HAP-1 (cell line): ENCODE results near the gene MRFAP1L1.

ENCODE experiments used
- DNase-seq, 2 experiments: peaks; one replicate each; pipeline ENCODE4 v3.0.0-alpha.2; 2016 to 2020; ENCODE audit warnings: low spot score in 2 of 2
- H3K27me3 ChIP-seq: fragments of 250-450 bp; sonication (Bioruptor Pico); 2 replicates; pipeline ENCODE4 v1.5.1; 2020; ENCODE audit warnings: low read depth, mild to moderate bottlenecking, moderate library complexity
- H3K36me3 ChIP-seq: fragments of 250-450 bp; sonication (Bioruptor Pico); replicated peaks from 2 replicates; pipeline ENCODE4 v1.5.1; 2020; ENCODE audit warnings: mild to moderate bottlenecking
- H3K4me1 ChIP-seq: fragments of 250-450 bp; sonication (Bioruptor Pico); 2 replicates; pipeline ENCODE4 v1.5.1; 2020; ENCODE audit warnings: mild to moderate bottlenecking
- H3K4me3 ChIP-seq: fragments of 250-450 bp; sonication (Bioruptor Pico); 2 replicates; pipeline ENCODE4 v1.5.1; 2020; ENCODE audit warnings: mild to moderate bottlenecking, moderate library complexity
- H3K9me3 ChIP-seq: fragments of 250-450 bp; sonication (Bioruptor Pico); 2 replicates; pipeline ENCODE4 v1.5.1; 2020; ENCODE audit warnings: mild to moderate bottlenecking, moderate library complexity
- in situ Hi-C: fragments of 300-500 bp; cut with MboI; formaldehyde crosslinking; loops from 3 replicates; pipeline ENCODE4 v1.14.3; 2020; ENCODE audit warnings: low sequenced_read_pairs, inconsistent platforms, mixed read lengths

The MRFAP1L1 gene

DNA sequence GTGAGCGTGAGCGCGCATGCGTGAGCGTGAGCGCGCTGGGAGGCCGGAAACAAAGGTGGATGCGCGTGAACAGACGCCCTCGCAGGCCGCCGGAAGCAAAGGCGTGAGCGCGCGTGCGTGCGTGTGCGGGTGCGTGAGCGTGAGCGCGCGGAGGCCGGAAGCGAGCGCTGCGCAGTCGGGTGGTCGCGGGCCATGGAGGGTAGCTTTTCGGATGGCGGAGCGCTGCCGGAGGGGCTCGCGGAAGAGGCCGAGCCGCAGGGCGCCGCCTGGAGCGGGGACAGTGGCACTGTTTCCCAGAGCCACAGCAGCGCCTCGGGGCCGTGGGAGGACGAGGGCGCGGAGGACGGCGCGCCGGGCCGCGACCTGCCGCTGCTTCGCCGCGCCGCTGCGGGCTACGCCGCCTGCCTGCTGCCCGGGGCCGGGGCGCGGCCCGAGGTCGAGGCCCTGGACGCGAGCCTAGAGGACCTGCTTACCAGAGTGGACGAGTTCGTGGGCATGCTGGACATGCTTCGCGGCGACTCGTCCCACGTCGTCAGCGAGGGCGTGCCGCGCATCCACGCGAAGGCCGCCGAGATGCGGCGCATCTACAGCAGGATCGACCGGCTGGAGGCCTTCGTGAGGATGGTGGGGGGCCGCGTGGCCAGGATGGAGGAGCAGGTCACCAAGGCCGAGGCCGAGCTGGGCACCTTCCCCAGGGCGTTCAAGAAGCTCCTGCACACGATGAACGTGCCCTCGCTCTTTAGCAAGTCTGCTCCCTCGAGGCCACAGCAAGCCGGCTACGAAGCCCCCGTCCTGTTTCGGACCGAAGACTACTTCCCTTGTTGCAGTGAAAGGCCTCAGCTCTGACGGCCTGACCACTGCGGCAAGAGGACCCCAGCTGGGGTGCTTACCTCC is 6.6 kb upstream of the MRFAP1L1 start, which contains the start of gene BLOC1S4:
TSS of gene BLOC1S4 (plus strand) at position 157 of the 894 bp plus-strand sequence. CDS start at position 193, 36 bp downstream.
- peak; percentile 88 to 89 for DNase-seq
- no peaks in the 10 kb centered on the region for H3K27me3 ChIP-seq
- no peaks in the 10 kb centered on the region for H3K36me3 ChIP-seq
- H3K4me1 ChIP-seq = peaks cover 5% of the 10 kb centered on the region
- in situ Hi-C loops = no loop called here
- H3K9me3 ChIP-seq = no peaks in the 10 kb centered on the region
- H3K4me3 ChIP-seq = peak within 1 kb of the TSS; percentile 63

DNA sequence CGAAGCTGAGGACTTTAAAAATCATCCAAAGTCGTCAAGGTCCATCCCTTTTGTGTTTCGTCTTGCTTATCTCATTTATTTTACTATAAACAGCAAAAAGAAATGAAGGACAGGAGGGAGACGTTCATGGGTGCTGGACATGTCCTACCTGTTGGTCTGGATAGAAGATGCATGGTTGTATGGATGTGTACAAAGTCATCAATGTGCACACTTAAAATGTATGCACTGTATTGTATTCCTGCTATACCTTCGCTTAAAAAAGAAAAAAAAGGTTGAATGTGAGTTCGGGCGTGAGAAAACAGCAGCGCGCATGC is 6.0 kb upstream of the MRFAP1L1 start:
- H3K4me1 ChIP-seq = peaks cover 5% of the 10 kb centered on the region
- no peak for DNase-seq
- peak overlapping the region; percentile 63 for H3K4me3 ChIP-seq
- no peaks in the 10 kb centered on the region for H3K9me3 ChIP-seq
- H3K36me3 ChIP-seq = no peaks in the 10 kb centered on the region
- in situ Hi-C loops = no loop called here
- no peaks in the 10 kb centered on the region for H3K27me3 ChIP-seq

DNA sequence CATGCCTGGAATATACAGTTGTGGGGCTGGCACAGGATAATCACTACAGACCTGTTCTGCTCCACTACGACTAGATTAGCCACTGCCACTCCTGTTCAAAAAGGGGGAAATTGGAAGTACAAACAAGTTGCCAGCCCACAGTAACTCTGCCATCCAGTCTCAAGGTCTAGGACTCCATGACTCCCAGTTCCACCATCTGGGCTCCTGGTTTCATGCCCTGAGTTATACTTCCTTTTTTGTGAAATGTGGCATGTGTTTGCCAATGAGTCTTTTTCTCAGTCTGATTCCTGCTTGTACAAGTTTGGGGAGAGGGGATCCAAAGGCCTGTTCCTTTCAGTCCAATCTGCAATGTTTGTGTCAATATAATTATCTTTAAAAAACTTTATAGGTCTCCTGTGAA is 5.3 kb upstream of the MRFAP1L1 start:
- Histone ChIP-seq H3K4me3 (no peak overlapping the region), H3K27me3 (no peaks in the 10 kb centered on the region), H3K9me3 (0 out of 2 replicates have a peak, but pooled peaks cover 5% of the 10 kb centered on the region), H3K4me1 (peaks cover 5% of the 10 kb centered on the region), H3K36me3 (no peaks in the 10 kb centered on the region)
- DNase-seq = no peak
- in situ Hi-C loops = no loop called here

DNA sequence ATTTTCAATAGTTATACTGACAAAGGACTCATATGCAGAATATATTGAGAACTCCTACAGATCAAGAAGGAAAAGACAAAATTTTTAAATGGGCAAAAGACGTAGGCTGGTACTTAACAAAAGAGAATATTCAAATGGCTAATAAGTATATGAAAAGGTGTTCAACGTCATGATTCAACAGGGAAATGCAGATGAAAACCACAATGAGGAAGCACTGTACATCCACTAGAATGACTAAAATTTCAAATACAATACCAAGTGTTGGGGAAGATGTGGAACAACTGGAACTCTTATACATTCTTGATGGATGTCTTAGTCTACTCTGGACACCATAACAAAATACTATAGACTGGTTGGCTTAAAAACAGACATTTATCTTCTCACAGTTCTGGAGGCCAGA is 1.3 kb upstream of the MRFAP1L1 start:
- H3K4me1 ChIP-seq = peaks cover 7% of the 10 kb centered on the region
- peaks cover 8% of the 10 kb centered on the region for H3K36me3 ChIP-seq
- in situ Hi-C loops = no loop called here
- H3K4me3 ChIP-seq = no peak overlapping the region
- DNase-seq = no peak
- H3K27me3 ChIP-seq = no peaks in the 10 kb centered on the region
- 0 out of 2 replicates have a peak, but pooled peaks cover 8% of the 10 kb centered on the region for H3K9me3 ChIP-seq

DNA sequence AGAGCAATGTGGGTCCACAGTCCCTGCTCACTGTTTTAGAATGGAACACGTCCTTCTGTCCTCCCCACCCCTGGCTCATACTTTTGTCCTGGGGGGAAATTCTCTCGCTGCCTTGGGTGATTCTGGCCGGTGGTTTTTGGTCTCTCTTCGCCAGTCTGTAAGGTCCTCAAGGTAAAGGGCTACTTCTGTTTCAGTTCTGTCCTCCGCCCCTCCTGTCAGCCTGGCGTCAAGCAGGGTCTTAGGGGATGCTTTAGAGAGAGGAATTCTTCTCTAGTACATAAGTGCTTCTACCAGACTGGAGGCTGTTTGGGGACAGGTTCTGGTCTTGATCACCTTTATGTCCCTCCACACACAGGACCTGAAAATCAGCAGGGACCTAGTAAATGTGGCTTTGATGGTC is 617 bp upstream of the MRFAP1L1 start:
- Histone ChIP-seq H3K27me3 (no peaks in the 10 kb centered on the region), H3K9me3 (0 out of 2 replicates have a peak, but pooled peaks cover 8% of the 10 kb centered on the region), H3K36me3 (peaks cover 8% of the 10 kb centered on the region), H3K4me3 (peak overlapping the region; percentile 52), H3K4me1 (peaks cover 5% of the 10 kb centered on the region; the same call in 1 of the 2 replicates)
- in situ Hi-C loops = no loop called here
- DNase-seq = no peak

DNA sequence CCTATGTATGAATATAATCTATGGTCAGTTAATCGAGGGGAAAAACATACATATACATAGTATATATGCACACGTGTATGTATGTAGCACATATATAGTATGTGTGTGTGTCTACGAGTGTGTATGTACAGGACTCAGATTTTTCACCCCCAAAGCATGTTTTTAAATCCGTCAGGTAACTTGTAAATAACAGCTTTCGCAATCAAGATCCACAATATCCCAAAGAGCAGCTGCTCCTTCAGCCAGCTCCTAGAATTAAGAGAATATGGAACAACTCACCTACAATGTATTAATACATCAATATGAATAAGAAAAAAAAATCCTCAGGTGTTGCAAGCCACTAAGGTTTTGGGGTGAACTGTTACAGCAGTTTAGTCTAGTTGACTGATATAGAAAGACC is 3.5 kb downstream of the MRFAP1L1 start:
- Histone ChIP-seq H3K4me1 (peaks cover 5% of the 10 kb centered on the region; the same call in 1 of the 2 replicates), H3K27me3 (no peaks in the 10 kb centered on the region), H3K4me3 (no peak overlapping the region), H3K9me3 (0 out of 2 replicates have a peak, but pooled peaks cover 8% of the 10 kb centered on the region), H3K36me3 (peaks cover 16% of the 10 kb centered on the region)
- in situ Hi-C loops = no loop called here
- DNase-seq = no peak

DNA sequence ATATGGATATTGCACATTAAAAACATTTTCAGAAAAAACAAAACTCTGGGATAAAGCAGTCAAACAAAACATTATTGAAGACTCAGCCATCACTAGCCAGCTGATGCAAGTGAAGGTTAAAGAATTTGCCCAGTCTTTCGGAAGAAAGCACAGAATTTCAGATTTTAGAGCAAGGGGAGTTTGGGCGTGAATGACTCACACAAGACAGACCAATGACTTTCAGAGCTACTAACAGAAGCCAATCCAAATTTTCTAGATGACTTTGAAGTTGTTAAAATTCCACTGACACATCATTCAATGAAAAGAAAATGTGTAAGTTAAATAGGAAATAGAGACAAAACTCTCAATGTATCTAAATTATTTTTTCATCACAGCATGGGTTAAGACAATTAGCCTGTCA is 4.0 kb downstream of the MRFAP1L1 start:
- H3K36me3 ChIP-seq = peaks cover 16% of the 10 kb centered on the region
- in situ Hi-C loops = no loop called here
- DNase-seq = no peak
- H3K27me3 ChIP-seq = no peaks in the 10 kb centered on the region
- peaks cover 5% of the 10 kb centered on the region; the same call in 1 of the 2 replicates for H3K4me1 ChIP-seq
- no peak overlapping the region for H3K4me3 ChIP-seq
- H3K9me3 ChIP-seq = 0 out of 2 replicates have a peak, but pooled peaks cover 8% of the 10 kb centered on the region

DNA sequence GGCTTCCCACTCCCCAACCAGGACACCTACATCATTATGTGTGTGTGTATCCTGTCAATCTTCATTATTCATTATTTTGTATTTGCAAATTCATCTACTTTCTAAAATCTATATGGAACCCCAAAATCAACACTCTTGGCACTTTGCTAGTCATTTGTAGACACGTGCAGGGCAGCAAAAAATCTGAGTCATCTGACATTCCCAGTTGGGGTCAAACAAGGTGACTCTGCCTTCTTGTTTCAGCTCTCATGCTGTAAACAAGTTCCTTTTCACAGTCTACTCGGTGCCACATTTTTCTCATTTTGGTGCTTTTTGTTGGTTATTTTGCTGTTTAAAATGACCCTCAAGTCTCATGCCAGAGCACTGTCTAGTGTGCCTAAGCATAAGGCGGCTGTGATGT is 5.9 kb downstream of the MRFAP1L1 start:
- Histone ChIP-seq H3K4me1 (peaks cover 5% of the 10 kb centered on the region; the same call in 1 of the 2 replicates), H3K27me3 (no peaks in the 10 kb centered on the region), H3K4me3 (no peak overlapping the region), H3K36me3 (peaks cover 16% of the 10 kb centered on the region), H3K9me3 (0 out of 2 replicates have a peak, but pooled peaks cover under 1% of the 10 kb centered on the region)
- in situ Hi-C loops = no loop called here
- no peak for DNase-seq

DNA sequence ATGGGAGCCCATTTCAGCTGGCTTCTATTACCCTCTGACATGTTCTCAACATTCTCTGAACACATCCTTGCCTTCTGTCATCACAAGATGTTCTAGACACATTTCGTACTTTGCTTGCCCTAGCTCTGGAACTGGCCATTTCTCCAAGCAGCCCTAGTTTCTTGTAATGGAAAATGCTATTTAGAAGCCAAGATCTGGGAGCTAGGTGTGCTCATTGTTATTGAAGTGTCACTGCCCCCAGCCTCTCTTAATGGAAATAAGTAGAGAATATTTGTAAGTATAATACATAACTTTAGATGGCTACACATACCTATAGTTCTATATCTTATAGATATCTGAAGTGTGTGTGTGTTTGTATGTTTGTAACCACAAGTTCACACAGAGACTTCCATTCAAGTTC is 6.9 kb downstream of the MRFAP1L1 start:
- Histone ChIP-seq H3K4me3 (no peak overlapping the region), H3K27me3 (no peaks in the 10 kb centered on the region), H3K4me1 (peaks cover 5% of the 10 kb centered on the region; the same call in 1 of the 2 replicates), H3K9me3 (no peaks in the 10 kb centered on the region), H3K36me3 (peaks cover 13% of the 10 kb centered on the region)
- DNase-seq = no peak
- in situ Hi-C loops = no loop called here

DNA sequence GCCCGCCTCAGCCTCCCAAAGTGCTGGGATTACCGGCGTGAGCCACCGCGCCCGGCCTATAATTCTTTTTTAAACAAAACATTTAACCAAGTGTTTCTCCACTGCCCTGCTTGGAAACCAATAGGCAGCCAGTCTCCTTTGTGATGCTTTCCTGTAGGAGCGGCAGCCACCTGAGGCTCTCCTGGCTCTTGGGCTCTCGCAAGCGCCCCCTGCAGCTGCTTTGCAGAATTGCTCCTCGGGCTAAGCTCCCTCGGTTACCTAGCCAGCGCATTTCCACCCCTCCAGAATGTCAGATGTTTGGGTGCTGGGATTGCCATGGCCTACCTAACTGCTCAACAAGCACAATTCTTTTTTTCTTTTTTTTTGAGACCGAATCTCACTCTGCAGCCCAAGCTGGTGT is 8.3 kb downstream of the MRFAP1L1 start:
- H3K9me3 ChIP-seq = no peaks in the 10 kb centered on the region
- peak in 1 of 2 experiments; percentile 52 for DNase-seq
- H3K4me3 ChIP-seq = no peak overlapping the region
- in situ Hi-C loops = no loop called here
- no peaks in the 10 kb centered on the region for H3K4me1 ChIP-seq
- no peaks in the 10 kb centered on the region for H3K27me3 ChIP-seq
- H3K36me3 ChIP-seq = peaks cover 8% of the 10 kb centered on the region

DNA sequence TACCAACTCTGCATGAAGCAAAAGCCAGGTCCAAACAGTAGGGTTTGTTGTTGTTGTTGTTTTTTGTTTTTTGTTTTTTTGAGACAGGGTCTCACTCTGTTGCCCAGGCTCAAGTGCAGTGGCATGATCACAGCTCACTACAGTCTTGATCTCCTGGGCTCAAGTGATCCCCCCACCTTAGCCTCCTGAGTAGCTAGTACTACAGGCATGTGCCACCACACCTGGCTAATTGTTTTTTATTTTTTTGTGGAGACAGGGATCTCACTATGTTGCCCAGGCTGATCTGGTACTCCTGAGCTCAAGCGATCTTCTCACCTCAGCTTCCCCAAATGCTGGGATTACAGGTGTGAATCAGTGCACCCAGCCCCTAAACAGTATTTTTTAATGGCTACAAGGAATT is 9.8 kb downstream of the MRFAP1L1 start:
- Histone ChIP-seq H3K9me3 (no peaks in the 10 kb centered on the region), H3K4me3 (no peak overlapping the region), H3K36me3 (peaks cover 8% of the 10 kb centered on the region), H3K27me3 (no peaks in the 10 kb centered on the region), H3K4me1 (no peaks in the 10 kb centered on the region)
- DNase-seq = no peak
- in situ Hi-C loops = no loop called here

DNA sequence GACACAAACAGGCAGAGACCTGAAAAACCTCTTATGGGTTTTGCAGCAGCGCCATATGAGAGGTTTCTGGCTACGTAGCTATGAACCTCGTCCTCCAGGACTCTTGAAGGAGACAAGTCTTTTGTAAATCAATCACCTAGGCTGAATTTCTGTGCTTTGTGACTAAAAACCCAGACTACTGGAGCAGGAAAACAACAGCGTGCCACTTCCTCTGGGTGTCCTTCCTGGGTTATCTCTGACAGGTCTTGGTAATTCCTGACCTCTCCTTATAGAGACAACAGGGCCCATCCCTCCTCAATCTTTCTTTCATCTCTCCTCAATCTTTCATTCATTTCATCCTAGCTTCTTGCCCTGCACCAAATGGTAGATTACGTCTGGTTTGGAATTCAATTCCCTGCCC is 10.3 kb downstream of the MRFAP1L1 start:
- Histone ChIP-seq H3K4me1 (no peaks in the 10 kb centered on the region), H3K4me3 (no peak overlapping the region), H3K9me3 (no peaks in the 10 kb centered on the region), H3K36me3 (peaks cover 8% of the 10 kb centered on the region), H3K27me3 (no peaks in the 10 kb centered on the region)
- in situ Hi-C loops = no loop called here
- DNase-seq = no peak

DNA sequence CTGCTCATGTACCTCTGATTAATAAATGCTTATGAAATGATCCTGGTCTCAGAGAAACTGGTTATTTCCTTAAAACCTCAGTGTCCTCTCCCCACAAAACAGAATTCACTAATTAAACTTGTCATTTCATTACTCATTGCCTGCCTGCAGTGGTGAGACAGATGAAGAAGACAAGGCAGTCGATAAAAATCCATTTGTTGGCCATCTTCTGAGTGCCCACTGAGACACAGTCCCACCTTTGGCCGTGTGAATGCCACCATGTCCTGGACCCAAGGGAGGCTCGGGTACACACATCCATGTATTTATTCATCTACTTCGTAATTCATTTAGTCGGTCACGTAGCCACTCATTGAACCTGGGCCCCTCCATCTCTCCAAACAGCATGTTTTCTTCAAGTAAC is 12.5 kb downstream of the MRFAP1L1 start:
- H3K4me1 ChIP-seq = no peaks in the 10 kb centered on the region
- no peak for DNase-seq
- in situ Hi-C loops = no loop called here

DNA sequence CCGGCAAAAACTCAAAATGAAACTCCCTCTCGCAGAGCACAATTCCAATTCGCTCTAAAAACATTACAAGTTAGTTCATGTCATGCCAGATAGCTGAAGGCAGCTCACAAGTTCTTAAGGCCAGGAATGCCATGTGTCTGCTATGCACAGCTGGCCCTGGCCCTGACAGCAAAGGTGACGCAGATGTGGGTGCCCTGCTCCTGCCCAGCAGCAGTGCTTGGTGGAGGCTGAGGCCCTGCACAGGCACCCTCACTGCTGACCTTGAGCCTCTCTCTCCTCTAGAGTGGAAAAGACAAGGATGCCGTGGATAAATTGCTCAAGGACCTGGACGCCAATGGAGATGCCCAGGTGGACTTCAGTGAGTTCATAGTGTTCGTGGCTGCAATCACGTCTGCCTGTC is 13.1 kb downstream of the MRFAP1L1 start:
- Histone ChIP-seq H3K4me1 (no peaks in the 10 kb centered on the region), H3K9me3 (no peaks in the 10 kb centered on the region), H3K27me3 (no peaks in the 10 kb centered on the region), H3K4me3 (no peak overlapping the region), H3K36me3 (no peaks in the 10 kb centered on the region)
- in situ Hi-C loops = no loop called here
- no peak for DNase-seq

More for the DNA sequence above, 12.5 kb downstream of the MRFAP1L1 start:
- Histone ChIP-seq H3K4me3 (no peak overlapping the region), H3K9me3 (no peaks in the 10 kb centered on the region), H3K27me3 (no peaks in the 10 kb centered on the region), H3K36me3 (no peaks in the 10 kb centered on the region)
